Sigmoid colon (tissue), 4 donors: ENCODE data around the gene SPON1.

ENCODE experiments used
- POLR2A ChIP-seq, 2 donors: fragments of 450-650 bp; IDR thresholded peaks; one replicate each; pipeline ENCODE4 v1.6.1; 2016; ENCODE audit warnings: antibody characterized with exemption in 2 of 2, mild to moderate bottlenecking in 2 of 2, moderate library complexity in 2 of 2
- POLR2AphosphoS5 ChIP-seq, 4 donors: sonication (generic); formaldehyde crosslinking; IDR thresholded peaks; one replicate each; pipeline ENCODE4 v1.6.1; 2017; ENCODE audit warnings: antibody characterized with exemption in 4 of 4
- TF ChIP-seq, protein P1 (sequence below), 4 experiments: fragments of 450-650 bp in 3 of 4; fragments of 200-600 bp in 1 of 4; IDR thresholded peaks; one replicate each; pipeline ENCODE4 v1.5.1; 2016 to 2019; ENCODE audit warnings: antibody characterized with exemption in 4 of 4, mild to moderate bottlenecking in 3 of 4, moderate library complexity in 2 of 4

DNA sequence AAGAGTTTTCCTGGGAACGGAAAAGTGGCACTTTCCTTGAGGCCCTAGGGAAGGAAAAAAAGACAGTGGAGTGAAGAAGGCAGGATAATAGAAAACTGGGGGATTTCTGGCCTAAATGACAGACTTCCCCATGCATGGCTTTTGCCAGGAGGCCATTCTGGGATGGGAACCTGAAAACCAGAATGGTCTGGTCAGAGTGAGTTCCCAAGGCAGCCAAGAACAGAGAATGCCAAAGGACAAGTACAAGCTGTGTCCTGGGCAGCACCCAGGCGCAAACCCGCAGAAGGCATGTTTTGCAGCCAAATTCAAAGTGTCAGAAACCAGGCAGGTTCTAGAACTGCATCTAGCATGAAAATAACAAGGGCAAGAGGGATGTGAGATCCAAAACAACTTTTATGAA lies 162.4 kb downstream of the SPON1 start:
- TF ChIP-seq POLR2A (IDR thresholded peaks at IDR 0.05) (no peak), POLR2AphosphoS5 (IDR thresholded peaks at IDR 0.05) (no peak)
- TF ChIP-seq, protein P1, sequence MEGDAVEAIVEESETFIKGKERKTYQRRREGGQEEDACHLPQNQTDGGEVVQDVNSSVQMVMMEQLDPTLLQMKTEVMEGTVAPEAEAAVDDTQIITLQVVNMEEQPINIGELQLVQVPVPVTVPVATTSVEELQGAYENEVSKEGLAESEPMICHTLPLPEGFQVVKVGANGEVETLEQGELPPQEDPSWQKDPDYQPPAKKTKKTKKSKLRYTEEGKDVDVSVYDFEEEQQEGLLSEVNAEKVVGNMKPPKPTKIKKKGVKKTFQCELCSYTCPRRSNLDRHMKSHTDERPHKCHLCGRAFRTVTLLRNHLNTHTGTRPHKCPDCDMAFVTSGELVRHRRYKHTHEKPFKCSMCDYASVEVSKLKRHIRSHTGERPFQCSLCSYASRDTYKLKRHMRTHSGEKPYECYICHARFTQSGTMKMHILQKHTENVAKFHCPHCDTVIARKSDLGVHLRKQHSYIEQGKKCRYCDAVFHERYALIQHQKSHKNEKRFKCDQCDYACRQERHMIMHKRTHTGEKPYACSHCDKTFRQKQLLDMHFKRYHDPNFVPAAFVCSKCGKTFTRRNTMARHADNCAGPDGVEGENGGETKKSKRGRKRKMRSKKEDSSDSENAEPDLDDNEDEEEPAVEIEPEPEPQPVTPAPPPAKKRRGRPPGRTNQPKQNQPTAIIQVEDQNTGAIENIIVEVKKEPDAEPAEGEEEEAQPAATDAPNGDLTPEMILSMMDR (IDR thresholded peaks at IDR 0.05), result no peak
